CD14-positive monocyte (primary cell): ENCODE results near the gene HDAC7. TPM values are rescaled to one million over a fixed set of nuclear protein-coding genes. Genes with fewer than 3 reads are reported as not detected.

Experiments
- DNase-seq, 3 donors: peaks; one replicate each; pipeline ENCODE4 v3.0.0-alpha.2; 2011 to 2022
- H2AFZ ChIP-seq: 2 replicates; pipeline ENCODE4 v1.6.0; 2012; ENCODE audit warnings: mild to moderate bottlenecking, low read depth, low read length, inconsistent platforms; ENCODE audit not compliant: insufficient read depth, poor library complexity, severe bottlenecking
- H3K27ac ChIP-seq, 2 donors: 1 replicate in 1 of 2; 2 replicates in 1 of 2; pipeline ENCODE4 v1.5.1; 2012 to 2013; ENCODE audit warnings: low read length in 2 of 2, control low read depth in 1 of 2, inconsistent platforms in 1 of 2, low read depth in 1 of 2, mild to moderate bottlenecking in 1 of 2
- H3K27me3 ChIP-seq, 2 donors: one replicate each; pipeline versions ENCODE4 v1.6.0 to v1.6.1; 2011 to 2013; ENCODE audit warnings: low read length in 2 of 2; ENCODE audit not compliant: control insufficient read depth in 2 of 2, insufficient read depth in 2 of 2
- H3K36me3 ChIP-seq, 2 donors: replicated peaks in 1 of 2; 1 replicate in 1 of 2; 2 replicates in 1 of 2; pipeline versions ENCODE4 v1.5.1 to v1.6.1; 2012 to 2013; ENCODE audit warnings: low read length in 2 of 2, control low read depth in 1 of 2, inconsistent platforms in 1 of 2, mild to moderate bottlenecking in 1 of 2; ENCODE audit not compliant: insufficient read depth in 2 of 2, control insufficient read depth in 1 of 2
- H3K4me1 ChIP-seq, 2 donors: 1 replicate in 1 of 2; 2 replicates in 1 of 2; pipeline versions ENCODE4 v1.5.1 to v1.6.1; 2012 to 2013; ENCODE audit warnings: low read length in 2 of 2, control low read depth in 1 of 2, inconsistent platforms in 1 of 2, mild to moderate bottlenecking in 1 of 2, moderate library complexity in 1 of 2; ENCODE audit not compliant: insufficient read depth in 2 of 2, control insufficient read depth in 1 of 2
- H3K4me2 ChIP-seq: replicated peaks from 2 replicates; pipeline ENCODE3; 2012; ENCODE audit warnings: low read length, moderate library complexity, mild to moderate bottlenecking; ENCODE audit not compliant: poor library complexity, severe bottlenecking; ENCODE audit errors: extremely low read depth
- H3K4me3 ChIP-seq, 3 experiments: fragments of 200-600 bp in 1 of 3; sonication (generic) in 1 of 3; replicated peaks in 1 of 3; 1 replicate in 2 of 3; 2 replicates in 1 of 3; pipeline ENCODE4 v1.5.1; 2011 to 2013; ENCODE audit warnings: low read length in 3 of 3, mild to moderate bottlenecking in 3 of 3, control low read depth in 2 of 3, low read depth in 2 of 3, inconsistent platforms in 1 of 3, moderate library complexity in 1 of 3
- H3K79me2 ChIP-seq: 2 replicates; pipeline ENCODE4 v1.6.0; 2012; ENCODE audit warnings: mild to moderate bottlenecking, control low read depth, inconsistent platforms, low read length, moderate library complexity; ENCODE audit not compliant: insufficient read depth
- H3K9ac ChIP-seq: 2 replicates; pipeline ENCODE4 v1.6.0; 2017; ENCODE audit warnings: low read length, mild to moderate bottlenecking; ENCODE audit not compliant: insufficient read depth, poor library complexity, severe bottlenecking
- H3K9me3 ChIP-seq, 2 donors: replicated peaks in 1 of 2; 1 replicate in 1 of 2; 2 replicates in 1 of 2; pipeline versions ENCODE4 v1.5.1 to v1.6.1; 2012 to 2013; ENCODE audit warnings: low read length in 2 of 2, control low read depth in 1 of 2; ENCODE audit not compliant: control insufficient read depth in 1 of 2, insufficient read depth in 1 of 2
- H4K20me1 ChIP-seq: 2 replicates; pipeline ENCODE4 v1.6.0; 2012; ENCODE audit warnings: mild to moderate bottlenecking, low read length, control low read depth, moderate library complexity; ENCODE audit not compliant: insufficient read depth
- H3K27ac Mint-ChIP-seq, 7 donors: one replicate each; pipeline ENCODE4 v1.8.0; 2020; ENCODE audit warnings: mild to moderate bottlenecking in 7 of 7, mixed read lengths in 7 of 7, moderate library complexity in 6 of 7, inconsistent platforms in 2 of 7
- H3K27me3 Mint-ChIP-seq, 3 donors: one replicate each; pipeline ENCODE4 v1.8.0; 2021 to 2022; ENCODE audit warnings: low read depth in 3 of 3, mild to moderate bottlenecking in 3 of 3, mixed read lengths in 3 of 3, moderate library complexity in 3 of 3, inconsistent platforms in 1 of 3
- H3K36me3 Mint-ChIP-seq, 2 donors: one replicate each; pipeline ENCODE4 v1.8.0; 2020; ENCODE audit warnings: mixed read lengths in 2 of 2, inconsistent platforms in 1 of 2, mild to moderate bottlenecking in 1 of 2
- H3K4me1 Mint-ChIP-seq: one replicate; pipeline ENCODE4 v1.8.0; 2020; ENCODE audit warnings: mild to moderate bottlenecking, mixed read lengths
- H3K4me3 Mint-ChIP-seq, 2 donors: one replicate each; pipeline ENCODE4 v1.8.0; 2020; ENCODE audit warnings: mild to moderate bottlenecking in 2 of 2, mixed read lengths in 2 of 2, moderate library complexity in 1 of 2
- H3K9me3 Mint-ChIP-seq, 7 donors: one replicate each; pipeline ENCODE4 v1.8.0; 2020 to 2022; ENCODE audit warnings: mixed read lengths in 7 of 7, mild to moderate bottlenecking in 6 of 7, moderate library complexity in 6 of 7, inconsistent platforms in 2 of 7
- WGBS: methylation state at CpG from one replicate; pipeline ENCODE4 v1.1.5; 2013; ENCODE audit warnings: missing lambda C conversion rate; ENCODE audit not compliant: insufficient coverage; 5-methylcytosine and 5-hydroxymethylcytosine counted together
- intact Hi-C, 2 donors: fragments of 100-400 bp; cut with micrococcal nuclease; formaldehyde crosslinking; loops; one replicate each; pipeline versions ENCODE4 v1.15.0 to v1.15.1; 2023
- polyA plus RNA-seq, 3 donors: library from polyadenylated mRNA; depleted of rRNA in 1 of 3; unstranded in 2 of 3; stranded (reverse) in 1 of 3; fragments of 300-500 nt in 2 of 3; fragments of >200 nt in 1 of 3; fragmentation: Illumina TruSeq in 2 of 3; gene quantifications; 1 replicate in 2 of 3; 2 replicates in 1 of 3; pipeline ENCODE4 v1.2.3, GENCODE V29; 2012 to 2021
- TF ChIP-seq, protein P1 (sequence below): fragments of 200-600 bp; IDR thresholded peaks from one replicate; pipeline ENCODE4 v1.8.0; 2022; ENCODE audit warnings: antibody characterized with exemption, mild to moderate bottlenecking

Gene HDAC7
- polyA plus RNA-seq, 3 donors: 5.9 to 79.2 (median 8.4) TPM

DNA sequence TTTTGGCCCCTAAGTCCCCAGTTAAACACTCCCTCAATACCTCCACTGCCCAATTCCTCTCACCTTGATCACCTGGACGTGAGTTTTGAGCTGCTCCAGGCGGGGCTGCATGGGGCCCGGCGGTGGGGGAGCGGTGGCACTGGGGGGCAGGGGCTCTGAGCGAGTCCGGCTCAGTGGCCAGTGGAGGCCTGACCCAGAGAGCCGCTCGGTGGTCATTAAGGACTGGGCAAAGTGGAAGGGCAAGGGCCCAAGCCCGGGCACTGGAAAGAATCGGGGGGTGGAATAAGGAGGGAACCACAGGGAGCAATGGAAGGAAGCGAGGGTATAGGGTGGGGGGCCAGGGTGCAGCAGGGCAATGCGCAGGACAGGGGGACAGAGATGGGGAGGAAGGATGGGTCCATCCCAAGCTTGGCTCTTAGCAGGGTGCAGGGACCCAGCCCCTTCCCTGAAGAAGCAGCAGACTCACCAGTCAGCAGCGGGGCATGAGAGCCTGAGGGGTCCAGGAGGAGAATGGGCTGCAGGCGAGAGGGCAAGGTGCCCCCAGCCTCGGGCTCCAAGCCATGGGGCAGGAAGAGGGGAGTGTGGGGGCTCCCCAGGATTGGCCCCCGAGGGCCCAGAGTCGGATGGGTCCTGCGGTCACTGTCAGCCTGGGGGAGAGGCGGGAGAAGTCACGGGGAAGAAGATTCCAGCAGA, 24.4 kb downstream of the HDAC7 start:
- 96% methylated on average over 18 of the region's 21 CpGs for WGBS
- DNase-seq: no peak

DNA sequence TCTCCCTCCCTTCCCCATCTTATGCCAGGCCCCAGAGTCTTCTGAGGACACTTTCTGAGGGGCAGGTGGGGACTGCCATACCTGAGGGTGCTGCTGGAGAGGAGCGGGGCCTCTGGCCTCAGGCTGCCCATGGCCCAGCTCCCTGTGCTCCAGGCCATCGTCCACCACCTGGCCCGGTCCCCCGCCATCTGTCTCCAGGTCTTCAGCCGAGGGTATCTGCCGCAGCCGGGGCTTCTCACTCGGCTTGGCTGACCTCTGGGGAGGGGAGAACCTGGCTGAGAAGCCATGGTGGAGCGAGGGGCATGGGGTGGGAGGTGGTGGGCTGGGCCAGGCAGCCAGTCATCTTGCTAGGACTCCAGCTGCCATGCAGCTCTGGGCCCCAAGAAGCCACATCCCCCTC, 25.0 kb downstream of the HDAC7 start:
- H3K27me3 ChIP-seq: no peaks in the 10 kb centered on the region
- H2AFZ ChIP-seq: no peak overlapping the region
- TF ChIP-seq, protein P1, sequence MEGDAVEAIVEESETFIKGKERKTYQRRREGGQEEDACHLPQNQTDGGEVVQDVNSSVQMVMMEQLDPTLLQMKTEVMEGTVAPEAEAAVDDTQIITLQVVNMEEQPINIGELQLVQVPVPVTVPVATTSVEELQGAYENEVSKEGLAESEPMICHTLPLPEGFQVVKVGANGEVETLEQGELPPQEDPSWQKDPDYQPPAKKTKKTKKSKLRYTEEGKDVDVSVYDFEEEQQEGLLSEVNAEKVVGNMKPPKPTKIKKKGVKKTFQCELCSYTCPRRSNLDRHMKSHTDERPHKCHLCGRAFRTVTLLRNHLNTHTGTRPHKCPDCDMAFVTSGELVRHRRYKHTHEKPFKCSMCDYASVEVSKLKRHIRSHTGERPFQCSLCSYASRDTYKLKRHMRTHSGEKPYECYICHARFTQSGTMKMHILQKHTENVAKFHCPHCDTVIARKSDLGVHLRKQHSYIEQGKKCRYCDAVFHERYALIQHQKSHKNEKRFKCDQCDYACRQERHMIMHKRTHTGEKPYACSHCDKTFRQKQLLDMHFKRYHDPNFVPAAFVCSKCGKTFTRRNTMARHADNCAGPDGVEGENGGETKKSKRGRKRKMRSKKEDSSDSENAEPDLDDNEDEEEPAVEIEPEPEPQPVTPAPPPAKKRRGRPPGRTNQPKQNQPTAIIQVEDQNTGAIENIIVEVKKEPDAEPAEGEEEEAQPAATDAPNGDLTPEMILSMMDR: no peak
- Mint-ChIP-seq H3K9me3 (peaks cover 0 to 2% (median 0%) of the 10 kb centered on the region in 7 donors), H3K4me1 (peaks cover 5% of the 10 kb centered on the region), H3K4me3 (no peak overlapping the region), H3K36me3 (peaks cover 69 to 86% of the 10 kb centered on the region in 2 donors), H3K27ac (peak overlapping the region in 1 of 7 donors; percentile 33), H3K27me3 (peaks cover 0 to 2% (median 0%) of the 10 kb centered on the region in 3 donors)
- peaks cover 57% of the 10 kb centered on the region for H4K20me1 ChIP-seq
- 100% methylated on average over 1 of the region's 9 CpGs for WGBS
- peaks cover 87 to 99% of the 10 kb centered on the region in 2 donors for H3K36me3 ChIP-seq
- H3K27ac ChIP-seq: no peak overlapping the region
- H3K79me2 ChIP-seq: peaks cover 11% of the 10 kb centered on the region
- H3K4me3 ChIP-seq: no peak overlapping the region
- intact Hi-C loops: no loop called here
- no peak for DNase-seq
- no peak overlapping the region for H3K4me2 ChIP-seq
- peaks cover 5 to 6% of the 10 kb centered on the region in 2 donors for H3K4me1 ChIP-seq
- H3K9ac ChIP-seq: no peak overlapping the region
- H3K9me3 ChIP-seq: no peaks in the 10 kb centered on the region

More for the DNA sequence above, 24.4 kb downstream of the HDAC7 start:
- Histone ChIP-seq H4K20me1 (peaks cover 57% of the 10 kb centered on the region), H3K9me3 (no peaks in the 10 kb centered on the region), H2AFZ (no peak overlapping the region), H3K4me3 (no peak overlapping the region), H3K9ac (no peak overlapping the region), H3K27me3 (no peaks in the 10 kb centered on the region), H3K4me1 (peaks cover 11 to 12% of the 10 kb centered on the region in 2 donors), H3K36me3 (peaks cover 81 to 93% of the 10 kb centered on the region in 2 donors), H3K27ac (no peak overlapping the region), H3K4me2 (no peak overlapping the region), H3K79me2 (peaks cover 17% of the 10 kb centered on the region)
- Mint-ChIP-seq H3K4me3 (no peak overlapping the region), H3K27me3 (peaks cover 0 to 2% (median 0%) of the 10 kb centered on the region in 3 donors), H3K4me1 (peaks cover 11% of the 10 kb centered on the region), H3K9me3 (peaks cover 0 to 2% (median 0%) of the 10 kb centered on the region in 7 donors), H3K27ac (peak overlapping the region in 1 of 7 donors; percentile 18), H3K36me3 (peaks cover 68 to 83% of the 10 kb centered on the region in 2 donors)
- TF ChIP-seq, protein P1: no peak
- intact Hi-C loops: no loop called here
